AG10803 (cell line): ENCODE results near the gene SLC9C2.
"Not testable (repeated sequence)": the region's sequence is repeated elsewhere in the genome, so short reads cannot be mapped to it uniquely, and the experiment has no call there.

Experiments
- DNase-seq: peaks from one replicate; pipeline ENCODE4 v3.0.0; 2010; ENCODE audit warnings: low read depth
- H3K4me3 ChIP-seq: 2 replicates; pipeline ENCODE4 v1.5.1; 2011; ENCODE audit warnings: mild to moderate bottlenecking, low read length, control low read depth
- CTCF ChIP-seq: conservative IDR thresholded peaks from 2 replicates; pipeline ENCODE4 v1.5.1; 2011; ENCODE audit warnings: mild to moderate bottlenecking, low read length, control low read depth, inconsistent platforms

The SLC9C2 gene

GRCh38 chr1:173504268-173504667 lies 98.6 kb downstream of the SLC9C2 start:
- no peak overlapping the region for H3K4me3 ChIP-seq
- no peak for DNase-seq
- no peak for TF ChIP-seq CTCF

- no peak for TF ChIP-seq CTCF
- H3K4me3 ChIP-seq, result no peak overlapping the region
- DNase-seq, result peak; percentile 51
Measured at GRCh38 chr1:173503391-173503790, 99.5 kb downstream of the SLC9C2 start.

GRCh38 chr1:173502104-173502503 lies 100.8 kb downstream of the SLC9C2 start:
- no peak overlapping the region for H3K4me3 ChIP-seq
- no peak for TF ChIP-seq CTCF
- no peak for DNase-seq

- TF ChIP-seq CTCF, result no peak
- no peak overlapping the region for H3K4me3 ChIP-seq
- DNase-seq, result no peak
Measured at GRCh38 chr1:173499729-173500128, 103.1 kb downstream of the SLC9C2 start.

- no peak for TF ChIP-seq CTCF
- DNase-seq, result no peak
- H3K4me3 ChIP-seq, result no peak overlapping the region
Measured at GRCh38 chr1:173496757-173497320, 106.0 kb downstream of the SLC9C2 start.

- no peak for TF ChIP-seq CTCF
- DNase-seq, result no peak
- H3K4me3 ChIP-seq, result no peak overlapping the region
Measured at GRCh38 chr1:173495609-173496267, 107.1 kb downstream of the SLC9C2 start.

- not testable (repeated sequence) for DNase-seq, H3K4me3 ChIP-seq
Measured at GRCh38 chr1:173493125-173493524, 109.7 kb downstream of the SLC9C2 start.

- no peak overlapping the region for H3K4me3 ChIP-seq
- no peak for DNase-seq
- no peak for TF ChIP-seq CTCF
Measured at GRCh38 chr1:173491508-173491907, 111.4 kb downstream of the SLC9C2 start.
